Esophagus muscularis mucosa (tissue), 4 donors: Measurements from ENCODE around the gene ATAD5. TPM values are rescaled to one million over a fixed set of nuclear protein-coding genes. Genes with fewer than 3 reads are reported as not detected.

Source experiments
- DNase-seq: peaks from one replicate; pipeline ENCODE4 v3.0.0-alpha.2; 2017; ENCODE audit errors: extremely low spot score
- H3K27ac ChIP-seq, 4 donors: fragments of 200-600 bp; sonication (generic); replicated peaks in 1 of 4; 1 replicate in 3 of 4; 2 replicates in 1 of 4; pipeline ENCODE4 v1.5.1; 2016 to 2019; ENCODE audit warnings: mild to moderate bottlenecking in 1 of 4
- H3K27me3 ChIP-seq, 4 donors: fragments of 200-600 bp; sonication (generic); one replicate each; pipeline versions ENCODE4 v1.5.1 to v1.6.0; 2016 to 2019
- H3K36me3 ChIP-seq, 4 donors: fragments of 200-600 bp; sonication (generic); one replicate each; pipeline ENCODE4 v1.5.1; 2016 to 2019
- H3K4me1 ChIP-seq, 4 donors: fragments of 200-600 bp; sonication (generic); one replicate each; pipeline ENCODE4 v1.5.1; 2016 to 2019
- H3K4me3 ChIP-seq, 4 donors: fragments of 200-600 bp; sonication (generic); 1 replicate in 2 of 4; 2 replicates in 2 of 4; pipeline ENCODE4 v1.5.1; 2016 to 2019; ENCODE audit warnings: mild to moderate bottlenecking in 4 of 4, moderate library complexity in 1 of 4
- H3K9me3 ChIP-seq, 4 donors: fragments of 200-600 bp; sonication (generic); 1 replicate in 3 of 4; 2 replicates in 1 of 4; pipeline ENCODE4 v1.5.1; 2016 to 2019
- EP300 ChIP-seq: sonication (generic); formaldehyde crosslinking; IDR thresholded peaks from one replicate; pipeline ENCODE4 v1.6.1; 2017; ENCODE audit warnings: antibody characterized with exemption
- POLR2A ChIP-seq: fragments of 450-650 bp; IDR thresholded peaks from one replicate; pipeline ENCODE4 v1.6.1; 2017; ENCODE audit warnings: antibody characterized with exemption, moderate library complexity, mild to moderate bottlenecking, low read depth
- POLR2AphosphoS5 ChIP-seq, 2 donors: sonication (generic); formaldehyde crosslinking; IDR thresholded peaks; one replicate each; pipeline ENCODE4 v1.6.1; 2017; ENCODE audit warnings: antibody characterized with exemption in 2 of 2
- WGBS: methylation state at CpG from one replicate; pipeline ENCODE4 v1.1.5; 2018; 5-methylcytosine and 5-hydroxymethylcytosine counted together
- intact Hi-C: fragments of 100-400 bp; cut with DNase I; formaldehyde crosslinking; loops from one replicate; pipeline ENCODE4 v1.15.1; 2023
- total RNA-seq, 4 donors: library from RNA; depleted of rRNA; stranded (reverse); fragments of >200 nt; gene quantifications; one replicate each; pipeline versions ENCODE4 v1.1.0 to v1.2.1, GENCODE V29; 2016
- TF ChIP-seq, protein P1 (sequence below), 3 experiments: fragments of 200-600 bp in 2 of 3; fragments of 450-650 bp in 1 of 3; sonication (generic) in 2 of 3; IDR thresholded peaks; one replicate each; pipeline ENCODE4 v1.5.1; 2017 to 2019; ENCODE audit warnings: antibody characterized with exemption in 3 of 3, mild to moderate bottlenecking in 2 of 3, moderate library complexity in 1 of 3

Gene ATAD5, protein sequence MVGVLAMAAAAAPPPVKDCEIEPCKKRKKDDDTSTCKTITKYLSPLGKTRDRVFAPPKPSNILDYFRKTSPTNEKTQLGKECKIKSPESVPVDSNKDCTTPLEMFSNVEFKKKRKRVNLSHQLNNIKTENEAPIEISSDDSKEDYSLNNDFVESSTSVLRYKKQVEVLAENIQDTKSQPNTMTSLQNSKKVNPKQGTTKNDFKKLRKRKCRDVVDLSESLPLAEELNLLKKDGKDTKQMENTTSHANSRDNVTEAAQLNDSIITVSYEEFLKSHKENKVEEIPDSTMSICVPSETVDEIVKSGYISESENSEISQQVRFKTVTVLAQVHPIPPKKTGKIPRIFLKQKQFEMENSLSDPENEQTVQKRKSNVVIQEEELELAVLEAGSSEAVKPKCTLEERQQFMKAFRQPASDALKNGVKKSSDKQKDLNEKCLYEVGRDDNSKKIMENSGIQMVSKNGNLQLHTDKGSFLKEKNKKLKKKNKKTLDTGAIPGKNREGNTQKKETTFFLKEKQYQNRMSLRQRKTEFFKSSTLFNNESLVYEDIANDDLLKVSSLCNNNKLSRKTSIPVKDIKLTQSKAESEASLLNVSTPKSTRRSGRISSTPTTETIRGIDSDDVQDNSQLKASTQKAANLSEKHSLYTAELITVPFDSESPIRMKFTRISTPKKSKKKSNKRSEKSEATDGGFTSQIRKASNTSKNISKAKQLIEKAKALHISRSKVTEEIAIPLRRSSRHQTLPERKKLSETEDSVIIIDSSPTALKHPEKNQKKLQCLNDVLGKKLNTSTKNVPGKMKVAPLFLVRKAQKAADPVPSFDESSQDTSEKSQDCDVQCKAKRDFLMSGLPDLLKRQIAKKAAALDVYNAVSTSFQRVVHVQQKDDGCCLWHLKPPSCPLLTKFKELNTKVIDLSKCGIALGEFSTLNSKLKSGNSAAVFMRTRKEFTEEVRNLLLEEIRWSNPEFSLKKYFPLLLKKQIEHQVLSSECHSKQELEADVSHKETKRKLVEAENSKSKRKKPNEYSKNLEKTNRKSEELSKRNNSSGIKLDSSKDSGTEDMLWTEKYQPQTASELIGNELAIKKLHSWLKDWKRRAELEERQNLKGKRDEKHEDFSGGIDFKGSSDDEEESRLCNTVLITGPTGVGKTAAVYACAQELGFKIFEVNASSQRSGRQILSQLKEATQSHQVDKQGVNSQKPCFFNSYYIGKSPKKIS (N-terminal part only)
- total RNA-seq = 1 to 10 TPM in 1 of 4 donors, under 1 TPM in 3; 0.33 to 1.7 (median 0.52) TPM

- no peaks in the 10 kb centered on the region for H3K9me3 ChIP-seq
- TF ChIP-seq, protein P1, sequence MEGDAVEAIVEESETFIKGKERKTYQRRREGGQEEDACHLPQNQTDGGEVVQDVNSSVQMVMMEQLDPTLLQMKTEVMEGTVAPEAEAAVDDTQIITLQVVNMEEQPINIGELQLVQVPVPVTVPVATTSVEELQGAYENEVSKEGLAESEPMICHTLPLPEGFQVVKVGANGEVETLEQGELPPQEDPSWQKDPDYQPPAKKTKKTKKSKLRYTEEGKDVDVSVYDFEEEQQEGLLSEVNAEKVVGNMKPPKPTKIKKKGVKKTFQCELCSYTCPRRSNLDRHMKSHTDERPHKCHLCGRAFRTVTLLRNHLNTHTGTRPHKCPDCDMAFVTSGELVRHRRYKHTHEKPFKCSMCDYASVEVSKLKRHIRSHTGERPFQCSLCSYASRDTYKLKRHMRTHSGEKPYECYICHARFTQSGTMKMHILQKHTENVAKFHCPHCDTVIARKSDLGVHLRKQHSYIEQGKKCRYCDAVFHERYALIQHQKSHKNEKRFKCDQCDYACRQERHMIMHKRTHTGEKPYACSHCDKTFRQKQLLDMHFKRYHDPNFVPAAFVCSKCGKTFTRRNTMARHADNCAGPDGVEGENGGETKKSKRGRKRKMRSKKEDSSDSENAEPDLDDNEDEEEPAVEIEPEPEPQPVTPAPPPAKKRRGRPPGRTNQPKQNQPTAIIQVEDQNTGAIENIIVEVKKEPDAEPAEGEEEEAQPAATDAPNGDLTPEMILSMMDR (IDR thresholded peaks at IDR 0.05) = peak in 1 of 3 experiments; percentile 32
- TF ChIP-seq POLR2A (no peak), POLR2AphosphoS5 (IDR thresholded peaks at IDR 0.05) (peak; percentile 80 to 98), EP300 (no peak)
- WGBS = under 1% methylated on average over 28 of the region's 59 CpGs
- H3K27ac ChIP-seq = peak within 1 kb of the TSS; percentile 33 to 56 (median 50)
- H3K27me3 ChIP-seq = no peaks in the 10 kb centered on the region
- peak within 1 kb of the TSS; percentile 61 to 89 (median 68) for H3K4me3 ChIP-seq
- DNase-seq = peak; percentile 95
- peaks cover 12 to 19% (median 15%) of the 10 kb centered on the region in 4 donors for H3K4me1 ChIP-seq
- intact Hi-C loops = no loop called here
- H3K36me3 ChIP-seq = no peaks in the 10 kb centered on the region
Measured at GRCh38 chr17:30831663-30832437, at the start of gene ATAD5. ATAD5 (plus strand) TSS chr17:30831966; CDS start chr17:30832348, 382 bp downstream.

GRCh38 chr17:30782206-30782605 lies 49.6 kb upstream of the ATAD5 start:
- WGBS = 77% methylated on average over 2 of the region's 2 CpGs
- Histone ChIP-seq H3K27me3 (no peaks in the 10 kb centered on the region), H3K9me3 (no peaks in the 10 kb centered on the region), H3K27ac (no peak overlapping the region), H3K4me1 (peaks cover 0 to 11% (median 4%) of the 10 kb centered on the region in 4 donors), H3K36me3 (peaks cover 13 to 59% (median 47%) of the 10 kb centered on the region in 4 donors), H3K4me3 (no peak overlapping the region)
- no peak for DNase-seq
- TF ChIP-seq, protein P1 (IDR thresholded peaks at IDR 0.05) = no peak
- TF ChIP-seq POLR2A (no peak), EP300 (no peak), POLR2AphosphoS5 (IDR thresholded peaks at IDR 0.05) (no peak)
- intact Hi-C loops = no loop called here

- H3K4me1 ChIP-seq = peaks cover 0 to 11% (median 8%) of the 10 kb centered on the region in 4 donors
- H3K9me3 ChIP-seq = no peaks in the 10 kb centered on the region
- DNase-seq = no peak
- peaks cover 23 to 91% (median 70%) of the 10 kb centered on the region in 4 donors for H3K36me3 ChIP-seq
- intact Hi-C loops = no loop called here
- TF ChIP-seq POLR2A = no peak
- no peak for TF ChIP-seq POLR2AphosphoS5 (IDR thresholded peaks at IDR 0.05)
- no peak for TF ChIP-seq EP300
- TF ChIP-seq, protein P1 (IDR thresholded peaks at IDR 0.05) = no peak
- H3K4me3 ChIP-seq = no peak overlapping the region
- WGBS = 98% methylated on average over 2 of the region's 2 CpGs
- peak overlapping the region in 2 of 4 donors; percentile 16 to 30 for H3K27ac ChIP-seq
- no peaks in the 10 kb centered on the region for H3K27me3 ChIP-seq
Measured at GRCh38 chr17:30788918-30789317, 42.8 kb upstream of the ATAD5 start.

GRCh38 chr17:30790279-30790678 lies 41.5 kb upstream of the ATAD5 start:
- Histone ChIP-seq H3K27me3 (no peaks in the 10 kb centered on the region), H3K36me3 (peaks cover 23 to 91% (median 70%) of the 10 kb centered on the region in 4 donors), H3K27ac (peak overlapping the region in 2 of 4 donors; percentile 17 to 18), H3K4me1 (peaks cover 0 to 11% (median 8%) of the 10 kb centered on the region in 4 donors), H3K4me3 (no peak overlapping the region), H3K9me3 (no peaks in the 10 kb centered on the region)
- no peak for TF ChIP-seq POLR2A
- no peak for TF ChIP-seq POLR2AphosphoS5 (IDR thresholded peaks at IDR 0.05)
- TF ChIP-seq, protein P1 (IDR thresholded peaks at IDR 0.05) = no peak
- TF ChIP-seq EP300 = no peak
- DNase-seq = no peak
- 78% methylated on average over 2 of the region's 2 CpGs for WGBS
- intact Hi-C loops = no loop called here
